GM23248 (cell line): ENCODE data around the gene HADHB.

ENCODE experiments used
- EZH2 ChIP-seq: fragments of 200-600 bp; sonication (generic); IDR thresholded peaks from 2 replicates; pipeline ENCODE4 v1.6.1; 2018; ENCODE audit warnings: antibody characterized with exemption, mild to moderate bottlenecking; ENCODE audit not compliant: insufficient read depth, poor library complexity, severe bottlenecking
- EZH2phosphoT487 ChIP-seq: fragments of 200-600 bp; sonication (generic); IDR thresholded peaks from 2 replicates; pipeline ENCODE4 v1.6.1; 2018; ENCODE audit warnings: antibody characterized with exemption, moderate library complexity, mild to moderate bottlenecking, low read depth; ENCODE audit not compliant: insufficient read depth

DNA sequence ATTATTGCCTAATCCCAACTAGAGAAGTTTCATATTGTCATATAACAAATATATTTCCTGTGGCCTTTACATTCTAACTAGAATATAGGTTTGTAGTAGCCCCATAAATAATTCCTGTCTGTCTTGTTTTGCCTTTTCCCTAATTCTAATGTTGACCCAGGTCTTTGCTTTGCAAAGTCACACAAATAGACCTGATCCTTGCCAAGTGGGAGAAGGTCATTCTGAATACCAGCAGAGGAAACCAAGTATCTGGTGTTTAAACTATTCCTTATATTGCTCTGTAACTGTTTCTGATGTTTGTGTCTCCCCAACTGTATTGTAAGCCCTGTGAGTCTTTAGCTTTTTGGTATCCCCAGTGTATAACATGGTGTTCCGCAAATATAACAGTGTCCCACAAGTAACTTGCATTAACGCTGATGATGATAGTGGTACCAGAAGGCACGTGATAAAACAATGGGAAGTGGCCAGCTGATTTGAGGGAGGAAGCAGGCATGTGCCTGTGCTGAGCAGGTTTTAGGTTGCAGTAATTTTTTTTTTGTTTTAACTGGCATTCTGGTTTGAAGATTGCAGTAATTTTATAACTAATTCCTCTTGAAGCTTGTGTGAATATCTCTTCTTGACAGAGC, 11.1 kb downstream of the HADHB start:
- TF ChIP-seq EZH2phosphoT487 (no peak), EZH2 (no peak)
